NCI-H446 (cell line): ENCODE results near the gene SETD1B.
"Not testable (repeated sequence)": the region's sequence is repeated elsewhere in the genome, so short reads cannot be mapped to it uniquely, and the experiment has no call there.

ENCODE experiments used
- DNase-seq, 2 experiments: peaks; one replicate each; lab custom pipeline; 2025; lab: John Stamatoyannopoulos, UW

Gene SETD1B

DNA sequence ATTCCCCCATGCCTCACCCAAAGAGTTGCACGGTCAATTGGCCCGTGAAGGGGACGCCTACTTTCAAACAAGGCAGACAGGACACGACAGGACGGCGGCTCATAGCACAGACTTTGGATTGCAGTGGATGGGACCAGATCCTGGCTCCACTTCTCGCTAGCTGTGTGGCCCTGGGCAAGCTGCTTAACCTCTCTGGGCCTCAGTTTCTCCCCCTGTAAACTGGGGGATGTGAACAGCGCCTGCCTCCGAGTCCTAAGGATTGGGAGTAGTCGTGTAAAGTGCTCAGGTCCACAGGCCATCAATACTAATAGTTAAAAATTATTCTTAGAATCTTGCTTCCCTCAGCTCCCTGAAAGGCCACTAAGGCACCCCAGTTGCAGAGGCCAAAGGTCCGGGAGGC, 23.4 kb upstream of the SETD1B start:
- DNase-seq = no peak

DNA sequence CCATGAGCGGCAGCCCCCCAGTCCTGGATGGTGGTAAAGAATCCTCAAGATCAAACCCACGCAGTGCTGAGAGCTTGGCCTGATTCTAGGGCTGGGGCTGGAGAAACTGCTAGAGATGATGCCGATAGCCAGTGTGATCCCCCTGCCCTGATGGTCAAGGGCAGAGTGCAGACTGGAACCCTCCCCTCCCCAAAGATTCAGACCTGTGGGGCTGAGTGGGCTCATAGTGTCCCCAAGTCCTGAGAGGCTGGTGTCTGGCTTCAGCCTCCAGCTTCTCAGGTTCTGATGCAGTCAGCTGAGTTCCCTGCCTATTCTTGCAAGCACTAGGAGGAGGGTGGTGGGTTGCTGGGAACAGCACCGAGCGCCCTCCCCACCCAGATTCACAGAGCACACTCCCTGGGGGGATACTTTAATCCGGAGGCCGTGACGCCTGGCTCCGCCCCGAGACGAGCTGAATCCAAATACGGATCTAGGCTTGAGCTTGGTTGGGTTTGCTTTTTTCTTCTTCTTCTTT, 22.3 kb upstream of the SETD1B start:
- no peak for DNase-seq

DNA sequence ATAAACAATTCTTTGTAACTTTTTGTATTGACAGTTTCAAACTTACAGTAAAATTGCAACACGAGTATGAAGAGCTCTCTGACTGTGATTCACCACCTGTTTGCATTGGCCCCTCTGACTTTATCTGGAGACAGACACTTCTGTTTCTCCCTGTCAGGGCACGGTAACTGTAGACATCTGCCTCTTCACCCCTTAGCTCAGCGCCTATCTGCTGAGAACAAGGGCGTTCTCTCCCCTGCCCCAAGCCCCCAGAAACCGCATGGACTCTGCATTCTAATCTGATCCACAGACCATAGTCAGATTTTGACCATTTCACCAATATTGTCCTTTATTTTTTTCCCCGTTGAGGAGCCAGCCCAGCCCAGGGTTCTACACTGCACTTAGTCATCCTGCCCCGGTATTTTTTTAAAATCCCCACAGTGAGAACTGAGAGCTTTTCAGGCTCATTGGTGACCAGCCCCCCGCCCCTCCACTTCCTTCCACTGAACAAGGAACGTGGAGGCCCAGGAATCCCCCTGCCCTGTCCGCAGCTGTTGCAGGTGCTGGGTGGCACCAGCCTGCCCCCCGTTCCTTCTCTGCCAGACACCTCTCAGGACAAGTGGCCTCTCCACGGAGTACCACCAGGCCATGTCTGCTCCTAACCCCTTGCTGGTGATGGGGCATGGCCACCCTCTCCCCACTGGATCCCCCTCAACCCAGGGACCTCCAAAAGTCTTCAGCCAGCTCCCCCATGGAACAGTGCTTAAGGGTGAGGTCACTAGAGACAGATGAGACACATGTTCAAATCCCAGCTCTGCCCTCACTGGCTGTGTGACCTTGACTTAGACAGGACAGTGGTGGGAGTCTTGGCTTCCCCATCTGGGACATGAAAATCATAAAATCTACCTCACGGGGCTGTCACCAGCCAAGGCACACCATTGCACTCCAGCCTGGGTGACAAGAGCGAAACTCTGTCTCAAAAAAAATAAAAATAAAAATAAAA, 21.5 kb upstream of the SETD1B start:
- no peak for DNase-seq

DNA sequence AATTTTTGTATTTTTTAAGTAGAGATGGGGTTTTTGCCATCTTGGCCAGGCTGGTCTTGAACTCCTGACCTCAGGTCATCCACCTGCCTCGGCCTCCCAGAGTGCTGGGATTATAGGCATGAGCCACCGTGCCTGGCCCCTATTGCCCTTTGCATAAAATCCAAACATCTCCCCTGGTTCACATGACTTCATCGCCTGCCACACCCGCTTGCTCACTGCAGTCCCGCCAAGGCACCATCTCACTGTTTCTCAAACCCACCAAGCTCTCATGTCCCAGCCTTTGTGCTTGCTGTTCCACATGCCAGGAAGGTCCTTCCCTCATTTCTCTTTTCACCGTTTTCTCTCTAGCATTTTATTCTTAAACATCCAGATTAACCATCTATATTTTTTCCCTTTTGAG, 20.0 kb upstream of the SETD1B start:
- no peak for DNase-seq

DNA sequence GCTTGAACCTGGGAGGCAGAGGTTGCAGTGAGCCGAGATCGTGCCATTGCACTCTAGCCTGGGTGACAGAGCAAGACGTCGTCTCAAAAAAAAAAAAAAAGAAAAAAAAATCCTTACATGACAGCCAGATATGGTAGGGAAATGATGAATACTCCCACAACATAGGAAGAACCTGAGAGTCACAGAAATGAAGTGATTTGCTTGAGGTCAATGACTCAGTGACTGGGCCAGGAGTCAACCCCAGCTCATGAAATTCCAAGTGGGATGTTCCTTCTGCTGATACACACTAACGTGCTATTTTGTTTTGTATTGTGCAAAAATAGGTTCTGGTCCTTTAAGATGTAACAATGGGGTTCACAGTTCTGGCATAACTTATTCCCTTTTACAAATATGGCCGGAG, 19.3 kb upstream of the SETD1B start:
- no peak for DNase-seq

DNA sequence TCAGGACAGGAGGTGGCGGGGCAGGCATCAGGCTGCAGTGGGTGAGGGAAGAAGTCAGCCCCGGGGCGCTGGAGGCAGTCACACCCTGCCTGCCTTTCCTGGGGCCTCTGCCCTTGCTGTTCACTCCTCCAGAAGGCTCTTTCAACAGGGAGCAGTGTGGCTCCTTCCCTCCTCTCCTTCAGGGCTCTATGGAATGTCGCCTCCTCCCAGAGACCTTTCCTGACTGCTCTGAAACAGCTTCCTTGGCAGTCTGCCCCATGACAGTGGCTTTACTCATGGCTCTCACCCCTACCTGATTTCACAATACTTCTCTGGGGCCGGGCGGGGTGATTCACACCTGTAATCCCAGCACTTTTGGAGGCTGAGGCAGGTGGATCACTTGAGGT, 17.4 kb upstream of the SETD1B start:
- DNase-seq = no peak

DNA sequence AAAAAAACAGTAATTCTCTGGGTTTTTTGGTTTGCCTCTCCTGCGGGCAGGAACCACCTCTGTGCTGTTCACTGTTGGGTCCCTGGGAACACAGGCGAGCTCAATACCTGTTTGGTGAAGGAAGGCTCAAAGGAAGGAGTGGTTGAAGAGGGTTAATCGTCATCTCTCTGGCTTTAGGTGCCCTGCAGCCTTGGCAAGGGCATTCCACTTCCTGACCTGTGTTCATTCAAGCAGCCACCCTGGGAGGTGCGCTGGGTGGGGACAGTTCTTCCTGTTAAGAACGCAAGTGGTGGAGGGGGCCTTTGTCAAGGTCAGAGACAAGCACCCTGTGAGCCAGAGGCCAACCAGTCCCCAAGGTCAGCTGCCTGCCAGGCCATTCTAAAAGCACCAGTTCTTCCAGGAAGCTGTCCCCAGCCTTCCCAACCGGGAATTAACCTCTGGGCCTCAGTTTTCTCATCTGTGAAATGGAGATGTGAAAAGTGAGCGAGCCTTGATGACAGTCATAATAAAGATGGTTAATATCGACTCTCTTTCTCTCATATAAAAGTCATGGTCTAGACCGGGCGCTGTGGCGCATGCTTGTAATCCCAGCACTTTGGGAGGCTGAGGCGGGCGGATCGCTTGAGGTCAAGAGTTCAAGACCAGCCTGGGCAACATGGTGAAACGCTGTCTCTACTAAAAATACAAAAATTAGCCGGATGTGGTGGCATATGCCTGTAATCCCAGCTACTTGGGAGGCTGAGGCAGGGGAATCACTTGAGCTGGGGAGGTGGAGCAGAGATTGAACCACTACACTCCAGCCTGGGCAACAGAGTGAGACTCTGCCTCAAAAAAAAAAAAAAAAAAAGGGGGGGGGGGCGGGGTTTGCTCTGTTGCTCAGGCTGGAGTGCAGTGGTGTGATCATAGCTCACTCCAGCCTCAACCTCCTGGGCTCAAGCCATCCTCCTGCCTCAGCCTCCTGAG, 16.5 kb upstream of the SETD1B start:
- DNase-seq = no peak

DNA sequence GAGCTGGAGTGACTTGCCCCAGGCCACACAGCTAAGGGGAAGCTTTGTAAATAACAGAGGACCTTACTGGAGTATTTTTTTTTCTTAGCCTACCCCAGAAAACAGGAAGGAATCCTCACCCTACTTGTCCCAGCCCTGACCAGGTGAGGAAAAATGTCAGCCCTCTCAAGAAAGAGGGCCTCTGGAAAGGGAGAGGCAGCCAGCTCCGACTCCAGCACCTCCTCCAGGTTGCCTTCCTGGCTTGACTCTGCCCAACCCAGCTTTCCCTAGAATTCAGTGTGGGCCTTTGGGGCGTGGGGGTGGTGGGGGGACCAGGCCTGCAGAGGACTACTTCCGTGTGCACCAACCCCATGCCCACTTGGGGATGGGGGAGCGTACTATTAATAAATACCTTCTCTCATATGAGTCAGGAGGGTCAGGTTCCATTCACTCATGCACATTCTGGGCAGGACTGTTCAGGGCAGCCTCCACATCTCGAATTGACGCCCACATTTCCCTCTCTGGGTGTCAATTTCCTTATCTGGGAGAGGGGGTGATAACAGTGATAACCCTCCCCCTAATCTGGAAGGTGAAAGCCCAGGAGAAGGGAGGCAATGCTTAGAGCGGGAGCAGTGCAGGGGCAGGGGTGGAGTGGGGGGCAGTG, 15.5 kb upstream of the SETD1B start:
- DNase-seq = no peak

DNA sequence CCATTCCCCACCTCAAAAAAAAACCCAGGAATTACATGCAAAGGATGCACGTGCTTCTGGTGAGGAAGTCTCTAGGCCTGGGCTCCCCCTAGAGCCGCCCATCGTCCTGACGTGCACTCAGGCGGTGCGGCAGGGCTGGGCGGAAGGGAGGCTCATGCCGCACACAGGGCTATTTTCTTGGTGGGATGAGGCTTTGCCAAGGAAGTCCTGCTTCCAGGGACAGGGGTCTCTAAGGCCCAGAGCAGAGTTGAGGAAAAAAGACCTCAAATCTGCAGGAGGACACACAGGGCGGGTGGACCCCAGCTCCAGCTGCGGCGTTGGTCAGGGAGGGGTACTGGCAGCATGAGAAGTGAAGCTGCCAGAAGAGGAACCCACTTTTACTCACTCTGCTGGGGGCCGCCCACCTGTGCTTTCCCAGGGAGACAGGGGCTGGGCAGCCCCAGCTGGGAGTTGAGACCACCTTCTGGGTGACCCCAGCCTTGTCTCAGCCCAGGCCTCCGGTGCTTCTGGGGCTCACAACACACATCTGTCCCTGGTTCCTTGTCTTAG, 14.5 kb upstream of the SETD1B start:
- DNase-seq = no peak

DNA sequence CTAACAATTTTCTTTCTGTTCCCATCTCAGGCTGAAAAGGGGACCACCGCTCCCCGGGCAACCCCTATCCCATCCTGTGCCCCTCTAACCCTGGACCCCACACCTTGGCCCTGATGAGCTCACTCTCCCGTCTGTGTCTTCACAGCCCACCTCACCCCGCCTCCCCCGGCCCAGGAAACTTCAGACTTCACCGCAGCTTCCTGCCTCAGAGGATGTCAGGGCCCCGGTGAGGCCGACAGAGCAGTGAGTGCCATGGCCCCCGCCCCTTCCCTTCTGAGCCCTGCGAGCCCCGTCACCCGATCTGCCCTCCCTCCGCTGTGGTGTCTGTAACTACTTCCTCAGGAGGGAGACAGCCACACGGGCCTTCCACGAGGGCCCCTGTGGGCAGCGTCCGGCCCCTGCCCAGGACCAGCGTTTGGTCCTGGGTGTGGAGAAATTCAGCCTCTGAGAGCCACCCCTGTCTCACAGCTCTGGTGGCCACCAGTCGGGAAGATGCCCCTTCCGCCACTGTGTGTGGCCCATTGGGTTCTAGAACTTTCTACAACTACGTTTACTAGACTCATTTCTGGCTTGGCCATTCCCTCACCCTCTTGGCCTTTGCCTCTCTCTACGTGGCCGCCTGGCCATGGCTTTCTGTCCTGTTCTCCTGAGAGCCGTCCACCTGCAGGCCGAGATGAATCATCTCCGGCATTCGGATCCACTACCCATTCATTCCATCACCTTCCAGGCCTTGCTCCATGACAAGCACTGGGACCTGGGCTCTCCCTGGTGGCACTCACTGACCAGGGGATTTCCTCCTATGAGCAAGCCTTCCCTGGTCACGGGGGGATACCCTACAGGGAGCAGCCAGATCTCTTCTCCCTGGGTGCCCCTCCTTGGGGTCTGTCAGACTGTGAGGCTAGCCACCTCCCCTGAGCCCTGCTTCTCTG, 13.7 kb upstream of the SETD1B start:
- no peak for DNase-seq

DNA sequence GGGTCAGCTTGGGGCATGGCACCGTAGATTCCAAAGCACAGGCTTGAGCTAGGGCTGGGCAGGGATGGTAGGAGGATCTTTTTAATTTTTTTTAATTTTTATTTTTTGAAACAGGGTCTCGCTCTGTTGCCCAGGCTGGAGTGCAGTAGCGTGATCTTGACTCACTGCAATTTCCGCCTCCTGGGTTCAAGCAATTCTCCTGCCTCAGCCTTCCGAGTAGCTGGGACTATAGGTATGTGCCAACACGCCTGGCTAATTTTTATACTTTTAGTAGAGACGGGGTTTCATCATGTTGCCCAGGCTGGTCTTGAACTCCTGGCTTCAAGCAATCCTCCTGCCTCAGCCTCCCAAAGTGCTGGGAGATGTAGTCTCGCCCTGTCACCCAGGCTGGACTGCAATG, 13.0 kb upstream of the SETD1B start:
- DNase-seq = not testable (repeated sequence)

DNA sequence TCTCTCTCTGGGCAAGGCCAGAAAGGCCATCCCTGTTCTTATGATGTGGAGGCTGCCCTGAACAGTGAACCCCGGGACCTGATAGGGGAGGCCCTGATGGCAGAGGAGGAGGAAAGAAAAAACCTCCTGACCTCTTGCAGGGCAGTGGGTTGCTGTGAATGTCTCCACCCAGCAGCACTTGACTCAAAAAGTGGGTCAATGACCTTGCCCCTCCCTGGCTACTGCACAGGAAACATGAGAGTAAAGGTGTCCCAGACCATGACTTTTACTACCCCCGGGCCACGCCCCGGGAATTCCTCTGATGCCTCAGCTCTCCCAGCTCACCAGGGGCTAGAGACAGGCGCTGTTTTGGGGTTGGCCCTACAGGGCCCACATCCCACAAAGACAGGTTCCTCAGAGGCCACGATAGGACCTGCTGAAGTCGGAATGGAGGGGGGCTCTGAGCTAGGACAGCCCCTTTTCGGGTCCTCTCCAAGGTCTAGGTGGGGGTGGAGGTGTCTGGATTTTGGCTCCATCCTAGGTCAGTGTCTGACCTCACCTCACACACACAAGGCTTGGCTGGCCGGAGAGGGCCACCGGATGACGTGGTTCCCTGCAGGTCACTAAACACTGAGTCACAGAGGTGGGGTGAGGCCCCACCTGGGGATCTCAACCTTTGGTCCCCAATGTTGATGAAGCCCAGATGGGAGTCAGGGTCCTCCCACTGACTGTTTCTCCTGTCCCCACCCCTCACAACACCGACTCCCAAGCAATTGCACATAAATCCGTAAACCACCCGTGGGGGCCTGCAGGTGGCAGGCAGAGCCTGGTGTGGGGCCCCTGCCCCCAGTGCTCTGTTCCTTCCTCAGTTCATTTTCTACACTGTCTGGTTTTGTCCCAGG, 11.9 kb upstream of the SETD1B start:
- DNase-seq = no peak

DNA sequence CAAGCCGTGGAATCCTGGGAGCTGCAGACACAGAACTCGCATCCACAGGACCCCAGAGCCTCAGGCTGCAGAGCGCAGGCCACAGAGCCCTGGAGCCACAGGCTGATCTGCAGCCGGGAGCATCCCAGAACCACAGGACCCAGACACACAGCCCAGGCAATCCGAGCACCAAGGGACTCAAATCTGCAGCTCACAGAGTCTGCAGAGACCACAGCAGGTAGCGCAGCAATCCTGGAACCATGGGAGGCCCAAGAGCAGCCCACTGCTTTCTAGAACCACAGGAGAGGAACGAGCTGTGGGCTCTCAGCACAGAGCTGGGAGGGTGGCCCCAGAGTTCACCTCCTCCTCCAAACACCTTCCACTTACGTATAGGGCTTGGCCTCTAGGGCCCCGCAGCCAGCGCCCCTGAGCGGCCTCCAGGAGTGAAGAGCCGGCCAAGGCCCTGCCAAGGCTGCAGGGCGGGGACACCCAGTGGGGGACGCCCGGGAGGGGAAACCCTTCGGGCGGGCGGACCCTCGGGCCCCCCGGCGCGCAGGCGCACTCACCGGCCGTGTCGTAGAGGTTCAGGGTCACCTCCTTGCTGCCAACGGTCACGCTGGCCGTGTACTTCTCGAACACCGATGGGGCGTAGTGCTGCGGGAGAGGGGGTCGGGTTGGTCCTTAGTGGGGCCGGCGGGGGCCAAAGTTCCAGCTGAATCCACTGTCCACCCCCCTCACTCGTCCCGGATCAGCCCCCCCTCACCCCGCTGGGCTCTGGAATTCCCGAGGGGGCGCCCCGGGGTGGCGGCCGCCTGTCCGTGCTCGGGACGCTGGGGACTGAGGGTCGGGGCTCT, 11.0 kb upstream of the SETD1B start:
- DNase-seq = no peak

DNA sequence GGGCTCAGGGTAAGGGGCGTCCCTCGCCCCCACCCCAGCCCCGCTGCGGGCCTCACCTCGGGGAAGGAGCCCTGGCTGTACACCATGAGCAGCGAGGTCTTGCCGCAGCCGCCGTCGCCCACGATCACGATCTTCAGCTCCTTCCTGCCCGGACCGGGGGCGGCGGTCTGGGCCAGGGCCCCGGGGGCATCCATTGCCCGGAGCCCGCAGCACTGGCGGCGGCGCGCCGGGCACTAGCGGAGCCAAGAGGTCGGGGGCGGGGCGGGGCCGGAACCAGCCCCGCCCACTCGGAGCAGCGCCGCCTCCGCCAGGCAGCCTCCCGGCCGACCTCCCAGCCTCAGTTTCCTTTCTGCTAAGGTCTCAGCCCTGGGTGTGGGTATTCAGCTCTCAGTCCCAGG, 10.4 kb upstream of the SETD1B start, which contains the start of gene RHOF:
Gene RHOF, minus strand, starts transcription at position 249 of the 398 bp plus-strand sequence. Its CDS starts 55 bp downstream, at position 194.
- no peak for DNase-seq

DNA sequence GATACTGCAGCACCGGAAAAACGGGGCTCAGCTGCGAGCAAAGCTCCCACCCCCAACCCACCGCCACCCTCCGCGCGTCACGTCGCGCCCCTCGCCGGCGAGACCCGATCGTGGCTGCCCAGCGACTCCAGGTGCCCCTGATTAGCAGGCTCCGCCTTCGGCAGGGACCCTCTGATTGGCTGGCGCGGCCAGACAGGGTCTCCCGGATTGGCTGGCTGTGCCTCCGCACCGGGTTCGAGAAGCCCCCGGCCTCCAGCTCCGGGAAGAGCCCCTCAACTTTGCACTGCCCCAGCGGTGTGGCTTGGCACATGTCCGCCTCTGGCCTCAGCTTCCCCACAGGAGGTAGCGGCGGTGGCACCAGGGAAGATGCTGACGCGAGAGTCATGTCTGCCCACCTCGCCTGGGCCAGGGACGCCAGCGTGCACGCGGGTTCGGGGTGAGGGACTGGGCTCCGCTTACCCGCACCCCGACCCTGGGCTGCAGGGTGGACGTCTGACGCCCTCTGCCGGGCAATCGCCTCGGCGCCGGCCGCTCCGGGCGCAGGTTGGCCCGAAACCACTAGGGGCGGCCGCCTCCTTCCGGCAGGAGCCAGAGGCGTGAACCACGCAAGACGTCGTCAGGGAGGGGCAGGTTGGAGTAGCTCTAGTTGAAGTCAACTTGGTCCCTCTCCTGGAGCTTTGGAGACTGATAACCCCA, 9.8 kb upstream of the SETD1B start:
- peak; percentile 64 to 91 for DNase-seq

DNA sequence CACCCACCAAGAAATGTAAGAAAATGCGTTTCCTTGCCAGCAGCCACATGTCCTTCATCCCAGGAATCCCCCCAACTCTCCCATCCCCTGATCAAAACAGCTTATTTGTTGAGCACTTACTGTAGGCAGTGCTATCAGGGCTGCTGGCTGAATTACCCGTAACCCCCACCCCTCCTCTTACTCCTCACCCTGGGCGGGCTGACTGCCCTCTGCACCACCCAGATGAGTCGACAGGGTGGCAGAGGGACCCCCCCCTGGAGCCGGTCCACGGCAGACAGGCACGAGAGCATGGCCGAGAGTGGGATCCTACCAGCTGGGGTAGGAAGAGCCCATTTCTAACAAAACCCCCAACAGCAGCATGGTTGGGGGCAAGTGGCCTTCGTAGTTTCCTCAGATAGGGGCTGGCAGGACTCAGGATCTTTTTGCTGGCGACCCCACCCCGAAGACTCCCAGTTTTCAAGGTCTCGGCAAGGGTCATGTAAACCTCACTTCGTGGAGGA, 9.2 kb upstream of the SETD1B start:
- DNase-seq = no peak
